ENCODE measurements around the gene TSR3. TPM values are rescaled to one million over a fixed set of nuclear protein-coding genes. Genes with fewer than 3 reads are reported as not detected.
"Not testable (repeated sequence)": the region's sequence is repeated elsewhere in the genome, so short reads cannot be mapped to it uniquely, and the experiment has no call there.

The TSR3 gene
- polyA plus RNA-seq, 12 donors: 32.5 to 53.9 (median 42.2) TPM; not detected in 1

GRCh38 chr16:1341495-1342420 is 9.9 kb downstream of the TSR3 start:
- DNase-seq: no peak

DNA sequence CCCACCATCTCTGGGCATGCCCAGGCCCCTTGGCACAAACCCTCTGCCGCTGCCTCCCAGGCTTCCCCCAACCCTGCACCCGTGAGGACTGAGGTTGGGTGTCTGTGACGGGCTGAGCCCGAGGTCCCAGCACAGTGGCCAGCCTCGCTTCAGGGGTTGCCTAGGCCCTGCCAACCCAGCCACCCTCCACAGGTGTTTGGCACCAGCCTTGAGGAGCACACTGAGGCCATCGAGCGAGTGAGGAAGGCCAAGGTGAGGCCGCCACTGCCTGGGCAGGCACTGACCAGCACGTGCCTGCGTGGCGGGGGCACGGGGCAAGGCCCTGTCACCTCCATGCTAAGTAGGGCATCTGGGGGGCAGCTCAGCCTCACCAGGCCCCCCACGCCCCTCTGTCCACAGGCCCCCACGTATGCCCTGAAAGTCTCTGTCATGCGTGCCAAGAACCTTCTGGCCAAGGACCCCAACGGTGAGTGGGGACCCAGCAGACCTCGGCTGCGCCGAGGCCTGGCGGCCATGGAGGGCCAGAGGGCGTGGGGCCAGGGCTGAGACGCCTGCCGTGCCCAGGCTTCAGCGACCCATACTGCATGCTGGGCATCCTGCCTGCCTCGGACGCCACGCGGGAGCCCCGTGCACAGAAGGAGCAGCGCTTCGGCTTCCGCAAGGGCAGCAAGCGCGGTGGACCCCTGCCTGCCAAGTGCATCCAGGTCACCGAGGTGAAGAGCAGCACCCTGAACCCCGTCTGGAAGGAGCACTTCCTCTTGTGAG is 10.8 kb downstream of the TSR3 start:
- no peak for DNase-seq

- no peak for DNase-seq
Observed at GRCh38 chr16:1338855-1339675, 12.6 kb downstream of the TSR3 start.

DNA sequence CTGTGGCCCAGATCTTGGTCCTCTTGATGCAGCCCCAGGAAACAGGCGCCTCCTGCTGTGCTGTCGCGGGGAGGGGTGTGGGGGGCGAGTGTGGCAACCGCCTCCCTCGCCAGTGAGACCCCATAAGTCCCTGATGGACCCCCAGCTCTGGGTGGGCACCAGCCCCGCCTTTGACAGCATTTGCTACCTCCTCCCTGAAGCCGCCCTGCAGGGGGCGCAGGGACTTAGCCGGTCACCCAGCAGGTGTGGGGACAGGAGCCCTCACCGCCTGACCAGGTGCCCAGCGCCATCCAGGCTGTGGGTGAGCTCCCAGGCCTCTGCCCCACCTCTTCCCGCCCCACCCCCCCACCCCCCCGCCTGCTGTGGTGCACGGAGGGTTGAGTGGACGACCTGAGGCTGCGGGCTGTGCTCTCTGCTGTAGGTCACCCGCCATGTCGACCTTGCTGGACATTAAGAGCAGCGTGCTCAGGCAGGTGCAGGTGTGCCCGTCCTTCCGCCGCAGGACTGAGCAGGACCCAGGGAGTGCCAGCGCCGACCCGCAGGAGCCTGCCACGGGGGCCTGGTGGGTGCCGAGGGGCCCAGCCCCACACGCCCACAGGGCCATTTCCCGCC is 13.5 kb downstream of the TSR3 start:
- no peak for DNase-seq

DNA sequence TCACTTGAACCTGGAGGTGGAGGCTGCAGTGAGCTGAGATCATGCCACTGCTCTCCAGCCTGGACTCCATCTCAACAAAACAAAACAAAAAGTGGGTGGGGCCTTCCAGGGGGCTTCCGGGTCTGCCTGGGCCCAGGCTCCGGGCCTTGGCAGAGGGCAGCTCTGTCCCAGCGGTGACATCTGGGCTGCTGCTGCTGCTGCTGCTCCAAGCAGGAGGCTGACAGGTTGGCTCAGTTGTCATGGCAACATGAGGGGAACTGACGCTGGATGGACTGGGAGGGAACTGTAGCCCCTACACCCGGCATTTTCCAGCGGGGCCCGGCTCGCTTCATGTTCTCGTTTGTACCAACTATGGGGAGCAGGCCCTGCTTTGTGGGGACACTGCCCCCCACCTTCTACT is 14.2 kb downstream of the TSR3 start:
- DNase-seq: no peak

DNA sequence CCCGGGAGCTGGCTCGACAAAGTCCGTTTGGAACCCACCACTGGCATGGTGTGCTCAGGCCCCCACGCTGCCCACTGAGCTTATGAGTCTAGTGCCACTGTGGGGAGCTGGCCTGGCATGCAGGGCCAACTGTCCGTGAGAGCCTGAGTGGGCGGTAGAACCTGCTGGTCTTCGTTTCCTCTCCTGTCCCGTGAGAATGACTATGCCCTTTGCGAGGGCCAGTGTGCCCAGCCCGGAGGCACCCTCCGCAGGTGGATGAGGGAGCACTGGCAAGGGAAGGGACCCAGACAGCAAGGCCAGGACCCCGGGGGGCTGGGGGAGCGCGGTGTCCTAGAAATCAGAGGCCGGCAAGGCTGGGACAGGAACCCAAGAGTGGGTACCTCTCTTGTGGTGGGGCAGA is 15.1 kb downstream of the TSR3 start:
- no peak for DNase-seq

GRCh38 chr16:1335996-1336395 is 15.7 kb downstream of the TSR3 start:
- DNase-seq: no peak

DNA sequence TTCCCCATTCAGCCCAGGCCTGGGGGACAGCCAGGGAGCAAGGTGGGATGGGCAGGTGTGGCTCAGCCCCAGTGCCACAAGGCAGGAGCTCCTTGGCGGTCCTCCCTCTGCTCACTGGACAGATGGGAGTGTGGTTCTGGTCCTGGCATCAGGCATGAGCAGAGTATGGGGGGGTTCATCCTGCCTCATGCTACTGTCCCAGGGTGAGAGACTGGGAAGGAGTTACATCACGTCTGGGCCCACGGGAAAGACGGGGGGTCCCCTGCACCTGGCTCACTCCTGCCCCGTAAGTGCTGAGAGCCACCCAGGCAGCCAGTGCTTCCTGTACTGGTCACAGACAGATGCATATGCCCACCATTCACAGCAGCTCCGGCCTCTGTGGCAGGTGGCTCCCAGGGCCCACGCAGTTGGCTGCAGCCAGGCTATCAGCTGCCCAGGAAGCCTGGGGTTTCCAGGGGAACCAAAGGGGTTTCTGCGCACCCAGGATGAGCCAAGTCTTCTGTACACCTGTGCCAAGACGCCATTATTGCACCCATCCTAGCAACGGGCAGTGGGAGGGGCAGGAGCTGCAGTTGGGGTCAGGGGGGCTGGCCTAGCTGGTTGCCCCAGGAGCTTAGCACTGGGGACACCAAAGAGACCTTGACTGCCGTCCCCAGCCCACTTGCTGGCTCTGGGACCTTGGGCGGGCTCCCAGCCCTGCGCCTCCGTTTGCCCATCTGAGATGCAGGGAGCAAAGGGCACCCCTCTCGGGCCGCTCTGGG is 16.3 kb downstream of the TSR3 start:
- no peak for DNase-seq

- DNase-seq: no peak
Observed at GRCh38 chr16:1334739-1335138, 16.9 kb downstream of the TSR3 start.

- no peak for DNase-seq
Observed at GRCh38 chr16:1333854-1334700, 17.6 kb downstream of the TSR3 start.

DNA sequence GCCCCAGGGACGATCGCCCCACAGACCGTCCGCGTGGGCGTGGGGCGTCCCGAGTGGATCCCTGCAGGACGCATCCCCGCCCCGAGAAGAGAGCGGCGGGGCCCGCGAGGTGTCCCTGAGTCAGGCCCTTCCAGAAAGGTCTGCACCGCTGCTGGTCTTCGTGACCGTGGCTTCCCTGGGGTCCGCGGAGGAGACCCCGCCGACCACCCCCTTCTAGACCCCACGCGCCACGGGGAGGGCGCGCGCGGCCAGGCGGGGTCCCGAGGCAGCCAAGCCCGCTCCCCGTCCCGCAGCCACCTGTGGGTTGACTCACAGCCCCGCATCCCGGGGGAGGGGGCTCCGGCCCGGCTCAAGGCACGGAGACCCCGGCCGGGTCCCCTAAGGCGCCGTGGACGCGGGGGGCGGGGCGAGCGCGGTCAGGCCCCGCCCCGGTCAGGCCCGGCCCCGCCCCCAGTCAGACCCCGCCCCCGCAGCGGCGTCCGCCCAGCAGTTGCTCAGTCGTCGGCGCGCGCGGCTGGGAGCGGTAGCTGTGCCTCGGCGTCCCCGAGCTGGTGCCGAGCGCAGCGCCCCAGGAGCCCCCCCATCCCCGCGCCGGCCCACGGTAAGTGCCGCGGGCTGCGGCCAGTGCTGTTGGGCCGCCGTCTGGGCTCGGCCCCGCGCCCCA is 18.4 kb downstream of the TSR3 start, which contains the start of gene BAIAP3:
BAIAP3 (plus strand) TSS at position 497 of the 664 bp plus-strand sequence. CDS start 4,905 bp downstream, outside the sequence.
- no peak for DNase-seq

GRCh38 chr16:1332618-1333148 is 19.0 kb downstream of the TSR3 start:
- DNase-seq: no peak

GRCh38 chr16:1331712-1332617 is 19.7 kb downstream of the TSR3 start:
- DNase-seq: peak; percentile 23

GRCh38 chr16:1330931-1331711 is 20.6 kb downstream of the TSR3 start:
- DNase-seq: no peak

- no peak for DNase-seq
Observed at GRCh38 chr16:1330260-1330914, 21.3 kb downstream of the TSR3 start.

DNA sequence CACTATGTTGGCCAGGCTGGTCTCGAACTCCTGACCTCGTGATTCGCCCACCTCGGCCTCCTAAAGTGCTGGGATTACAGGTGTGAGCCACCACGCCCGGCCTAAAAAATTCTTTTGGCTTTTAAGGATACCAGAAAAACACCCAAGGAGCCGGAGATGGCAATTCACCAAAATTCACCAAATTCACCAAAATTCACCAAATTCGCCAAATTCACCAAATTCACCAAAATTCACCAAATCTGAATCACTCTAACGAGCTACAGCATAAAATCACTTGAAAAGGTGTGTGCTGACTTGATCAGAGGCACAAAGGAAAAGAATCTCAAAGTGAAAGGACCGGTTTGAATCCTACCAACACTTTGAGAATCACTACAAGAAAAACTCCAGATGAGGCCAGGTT is 22.7 kb downstream of the TSR3 start:
- DNase-seq: not testable (repeated sequence)
